HepG2 (cell line): ENCODE data around the gene L3MBTL1. TPM values are rescaled to one million over a fixed set of nuclear protein-coding genes. Genes with fewer than 3 reads are reported as not detected.

Experiments
- GTF2F1 ChIP-seq: fragments of 150-350 bp; IDR thresholded peaks from 2 replicates; pipeline ENCODE4 v1.6.1; 2014; ENCODE audit warnings: low read length
- HNRNPL ChIP-seq: fragments of 200-400 bp; formaldehyde crosslinking; IDR thresholded peaks from 2 replicates; pipeline ENCODE4 v1.6.1; 2017; ENCODE audit warnings: mild to moderate bottlenecking, low read depth, low read length
- IKZF1 ChIP-seq: fragments of 450-650 bp; IDR thresholded peaks from 2 replicates; pipeline ENCODE4 v1.7.1; 2016
- IKZF4 ChIP-seq: sonication (generic); formaldehyde crosslinking; IDR thresholded peaks from 2 replicates; pipeline ENCODE4 v1.5.1; 2020; ENCODE audit warnings: borderline replicate concordance, mild to moderate bottlenecking, low read depth, missing genetic modification reagents; ENCODE audit errors: not compliant biosample characterization
- ISX ChIP-seq: sonication (generic); formaldehyde crosslinking; conservative IDR thresholded peaks from 2 replicates; pipeline ENCODE4 v1.5.0; 2020; ENCODE audit warnings: missing genetic modification reagents
- KDM3A ChIP-seq: IDR thresholded peaks from 2 replicates; pipeline ENCODE4 v1.6.1; 2018; ENCODE audit warnings: low read depth, missing compliant biosample characterization
- LCORL ChIP-seq, 2 experiments: fragments of 450-650 bp in 1 of 2; sonication (generic) in 1 of 2; formaldehyde crosslinking in 1 of 2; IDR thresholded peaks; 2 replicates each; pipeline versions ENCODE4 v1.5.0 to v1.6.1; 2017 to 2020; ENCODE audit warnings: antibody characterized with exemption in 1 of 2, missing genetic modification reagents in 1 of 2
- MATR3 ChIP-seq: sonication (generic); formaldehyde crosslinking; IDR thresholded peaks from 2 replicates; pipeline ENCODE4 v1.4.0; 2020; ENCODE audit warnings: missing genetic modification reagents
- PHF21A ChIP-seq: sonication (generic); formaldehyde crosslinking; IDR thresholded peaks from 2 replicates; pipeline ENCODE4 v1.5.0; 2020; ENCODE audit warnings: mild to moderate bottlenecking, missing genetic modification reagents
- RAD21 ChIP-seq: fragments of 450-650 bp; formaldehyde crosslinking; IDR thresholded peaks from 2 replicates; pipeline ENCODE4 v1.5.0; 2020; ENCODE audit warnings: mild to moderate bottlenecking
- SP5 ChIP-seq: IDR thresholded peaks from 2 replicates; pipeline ENCODE4 v1.6.1; 2016; ENCODE audit warnings: low read depth, borderline replicate concordance
- U2AF1 ChIP-seq: fragments of 200-400 bp; formaldehyde crosslinking; optimal IDR thresholded peaks from 2 replicates; pipeline ENCODE3; 2017; ENCODE audit warnings: mild to moderate bottlenecking, low read depth, low read length
- ZFP90 ChIP-seq: sonication (generic); formaldehyde crosslinking; IDR thresholded peaks from 2 replicates; pipeline ENCODE4 v1.8.0; 2022; ENCODE audit warnings: missing genetic modification reagents, mild to moderate bottlenecking, inconsistent platforms, borderline replicate concordance
- ZFX ChIP-seq: sonication (generic); formaldehyde crosslinking; IDR thresholded peaks from 2 replicates; pipeline ENCODE4 v1.4.0; 2020; ENCODE audit warnings: mild to moderate bottlenecking, low read depth, missing genetic modification reagents, moderate library complexity
- ZNF10 ChIP-seq: sonication (generic); formaldehyde crosslinking; IDR thresholded peaks from 2 replicates; pipeline ENCODE4 v1.4.0; 2020; ENCODE audit warnings: mild to moderate bottlenecking, low read depth, missing genetic modification reagents, borderline replicate concordance
- ZNF143 ChIP-seq: sonication (generic); formaldehyde crosslinking; IDR thresholded peaks from 2 replicates; pipeline ENCODE4 v1.4.0; 2020; ENCODE audit warnings: missing genetic modification reagents
- ZNF205 ChIP-seq: IDR thresholded peaks from 2 replicates; pipeline ENCODE4 v1.6.1; 2018; ENCODE audit warnings: missing biosample characterization, missing genetic modification reagents
- ZNF496 ChIP-seq: sonication (generic); formaldehyde crosslinking; IDR thresholded peaks from 2 replicates; pipeline ENCODE4 v1.8.1; 2023; ENCODE audit warnings: mild to moderate bottlenecking, moderate library complexity, missing genetic modification reagents; ENCODE audit not compliant: insufficient replicate concordance
- ZNF644 ChIP-seq: IDR thresholded peaks from 2 replicates; pipeline ENCODE4 v1.6.1; 2016; ENCODE audit warnings: low read depth
- ZNF816 ChIP-seq: sonication (generic); formaldehyde crosslinking; IDR thresholded peaks from 2 replicates; pipeline ENCODE4 v1.8.0; 2022; ENCODE audit warnings: missing genetic modification reagents, mild to moderate bottlenecking, borderline replicate concordance
- polyA plus RNA-seq, 8 experiments: library from polyadenylated mRNA; depleted of rRNA in 3 of 8; stranded (reverse) in 7 of 8; unstranded in 1 of 8; fragments of >200 nt; fragmentation: Illumina TruSeq in 4 of 8; extraction: Trizol in 4 of 8; gene quantifications; 2 replicates each; pipeline versions ENCODE4 v1.2.1 to v1.2.3, GENCODE V29; 2011 to 2016; ENCODE audit warnings: low read depth in 4 of 8, missing spikeins in 1 of 8, mixed read lengths in 1 of 8; ENCODE audit not compliant: insufficient read depth in 1 of 8
- total RNA-seq, 5 experiments: library from RNA; depleted of rRNA; stranded (reverse); fragments of >200 nt; fragmentation: Illumina TruSeq; extraction: Trizol; gene quantifications; 2 replicates each; pipeline ENCODE4 v1.2.3, GENCODE V29; 2016; ENCODE audit warnings: low read depth in 1 of 5
- TF ChIP-seq, protein P1 (sequence below): sonication (generic); formaldehyde crosslinking; IDR thresholded peaks from 2 replicates; pipeline ENCODE4 v1.5.1; 2020; ENCODE audit warnings: missing genetic modification reagents, mild to moderate bottlenecking, borderline replicate concordance
- TF ChIP-seq, protein P2 (sequence below): IDR thresholded peaks from 2 replicates; pipeline ENCODE4 v1.6.1; 2012; ENCODE audit warnings: low read length, improper control_type of control experiment

Gene L3MBTL1
- total and polyA plus RNA-seq, 2 of the 13 experiments (the other 11 are each of a cell fraction or from before 2014, with no cell fraction given) = 9.0 to 17.8 TPM

DNA sequence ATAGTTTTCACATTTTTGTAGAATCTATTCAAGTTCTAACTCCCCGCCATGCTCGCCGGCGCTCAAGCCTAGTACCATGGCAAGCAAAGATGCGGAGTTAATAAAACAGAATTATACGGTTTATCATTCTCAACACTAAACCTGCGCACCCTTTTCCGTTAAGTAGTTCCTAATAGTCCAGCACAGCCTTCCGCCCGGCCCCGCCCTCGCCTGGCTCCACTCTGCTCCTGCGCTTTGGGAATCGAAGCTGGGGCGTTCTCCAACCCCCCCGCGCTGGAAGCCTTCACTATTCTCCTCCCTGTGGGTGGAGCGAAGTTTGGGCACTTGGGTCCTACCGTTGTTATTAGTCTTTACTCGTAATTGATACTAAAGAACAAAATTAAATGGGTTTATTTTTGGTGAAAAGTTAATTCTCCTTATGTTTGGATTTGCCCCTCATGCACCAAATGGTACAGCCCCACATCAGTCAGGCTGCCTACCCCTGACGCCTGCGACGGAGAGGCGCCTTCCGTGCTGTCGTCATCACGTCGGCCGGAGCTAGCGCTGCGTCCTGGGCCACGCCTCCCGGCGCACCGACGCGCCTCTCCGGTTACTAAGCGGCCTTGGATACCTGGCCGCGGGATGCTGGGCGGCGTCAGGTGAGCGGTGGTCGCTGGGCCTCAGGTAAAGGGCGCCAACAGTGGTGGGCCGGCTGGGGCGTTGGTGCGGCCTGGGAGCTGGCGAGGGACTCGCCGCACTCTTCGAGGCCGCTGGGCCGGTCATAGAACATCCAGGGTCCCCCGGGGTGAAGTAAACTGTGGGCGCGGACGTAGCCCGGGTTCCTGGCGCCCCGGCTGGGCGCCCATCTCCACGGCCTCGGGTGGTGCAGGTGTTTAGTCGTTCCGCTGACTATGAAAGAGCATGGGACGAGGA lies 83.2 kb downstream of the L3MBTL1 start, which contains the start of gene IFT52 (continued):
- TF ChIP-seq, protein P1, sequence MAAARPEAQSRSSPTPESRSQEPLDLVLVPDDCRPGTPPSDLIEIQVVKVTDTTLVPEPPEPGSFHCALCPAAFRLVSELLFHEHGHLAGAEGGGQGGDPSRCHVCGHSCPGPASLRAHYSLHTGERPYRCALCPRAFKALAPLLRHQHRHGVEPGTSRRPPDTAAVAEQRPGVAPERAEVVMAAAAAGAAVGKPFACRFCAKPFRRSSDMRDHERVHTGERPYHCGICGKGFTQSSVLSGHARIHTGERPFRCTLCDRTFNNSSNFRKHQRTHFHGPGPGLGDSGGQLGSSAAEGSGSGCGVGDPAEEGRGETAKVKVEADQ (CRISPR knock-in tag) = peak; percentile 83
- TF ChIP-seq ZFP90 (CRISPR knock-in tag) (peak; percentile 70), ZNF496 (CRISPR knock-in tag) (no peak), KDM3A (CRISPR knock-in tag) (peak; percentile 78; the same call in 1 of the 2 replicates), RAD21 (CRISPR knock-in tag) (peak; percentile 37; the same call in 1 of the 2 replicates), MATR3 (CRISPR knock-in tag) (no peak), ZNF644 (CRISPR knock-in tag) (0 out of 2 replicates have a peak, but pooled peaks have one; percentile 12), ZNF816 (CRISPR knock-in tag) (peak; percentile 93), GTF2F1 (no peak), IKZF1 (no peak), ZNF10 (no peak), ZFX (CRISPR knock-in tag) (peak; percentile 99), LCORL (IDR thresholded peaks at IDR 0.05) (no peak), LCORL (CRISPR knock-in tag; IDR thresholded peaks at IDR 0.05) (peak; percentile 91), ZNF205 (CRISPR knock-in tag) (no peak), U2AF1 (peak; percentile 98), ZNF143 (CRISPR knock-in tag) (peak; percentile 36; the same call in 1 of the 2 replicates), ISX (CRISPR knock-in tag) (0 out of 2 replicates have a peak, but pooled peaks have one; percentile 28), IKZF4 (CRISPR knock-in tag) (no peak), PHF21A (CRISPR knock-in tag) (peak; percentile 77), HNRNPL (no peak), SP5 (CRISPR knock-in tag) (peak; percentile 56)
- TF ChIP-seq, protein P2, sequence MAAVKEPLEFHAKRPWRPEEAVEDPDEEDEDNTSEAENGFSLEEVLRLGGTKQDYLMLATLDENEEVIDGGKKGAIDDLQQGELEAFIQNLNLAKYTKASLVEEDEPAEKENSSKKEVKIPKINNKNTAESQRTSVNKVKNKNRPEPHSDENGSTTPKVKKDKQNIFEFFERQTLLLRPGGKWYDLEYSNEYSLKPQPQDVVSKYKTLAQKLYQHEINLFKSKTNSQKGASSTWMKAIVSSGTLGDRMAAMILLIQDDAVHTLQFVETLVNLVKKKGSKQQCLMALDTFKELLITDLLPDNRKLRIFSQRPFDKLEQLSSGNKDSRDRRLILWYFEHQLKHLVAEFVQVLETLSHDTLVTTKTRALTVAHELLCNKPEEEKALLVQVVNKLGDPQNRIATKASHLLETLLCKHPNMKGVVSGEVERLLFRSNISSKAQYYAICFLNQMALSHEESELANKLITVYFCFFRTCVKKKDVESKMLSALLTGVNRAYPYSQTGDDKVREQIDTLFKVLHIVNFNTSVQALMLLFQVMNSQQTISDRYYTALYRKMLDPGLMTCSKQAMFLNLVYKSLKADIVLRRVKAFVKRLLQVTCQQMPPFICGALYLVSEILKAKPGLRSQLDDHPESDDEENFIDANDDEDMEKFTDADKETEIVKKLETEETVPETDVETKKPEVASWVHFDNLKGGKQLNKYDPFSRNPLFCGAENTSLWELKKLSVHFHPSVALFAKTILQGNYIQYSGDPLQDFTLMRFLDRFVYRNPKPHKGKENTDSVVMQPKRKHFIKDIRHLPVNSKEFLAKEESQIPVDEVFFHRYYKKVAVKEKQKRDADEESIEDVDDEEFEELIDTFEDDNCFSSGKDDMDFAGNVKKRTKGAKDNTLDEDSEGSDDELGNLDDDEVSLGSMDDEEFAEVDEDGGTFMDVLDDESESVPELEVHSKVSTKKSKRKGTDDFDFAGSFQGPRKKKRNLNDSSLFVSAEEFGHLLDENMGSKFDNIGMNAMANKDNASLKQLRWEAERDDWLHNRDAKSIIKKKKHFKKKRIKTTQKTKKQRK = no peak
